DMS114 treated with DMSO at 0.1 percent for 48 hours (cell line): ENCODE results near the gene FAAP20.

Source experiments
- DNase-seq: peaks from one replicate; lab custom pipeline; 2025; ENCODE audit not compliant: unreplicated experiment; lab: John Stamatoyannopoulos, UW

The FAAP20 gene

GRCh38 chr1:2197707-2198165 lies 3.2 kb upstream of the FAAP20 start:
- DNase-seq: no peak

GRCh38 chr1:2196901-2197638 lies 2.5 kb upstream of the FAAP20 start:
- DNase-seq: no peak

GRCh38 chr1:2195785-2196184 lies 1.2 kb upstream of the FAAP20 start:
- DNase-seq: no peak

GRCh38 chr1:2194898-2195673 lies 514 bp upstream of the FAAP20 start:
- peak; percentile 47 for DNase-seq

- DNase-seq: no peak
Measured at GRCh38 chr1:2193514-2194281, 874 bp downstream of the FAAP20 start.

GRCh38 chr1:2192031-2192995 lies 2.3 kb downstream of the FAAP20 start:
- no peak for DNase-seq

- DNase-seq: no peak
Measured at GRCh38 chr1:2190491-2190976, 4.0 kb downstream of the FAAP20 start.

- peak; percentile 32 for DNase-seq
Measured at GRCh38 chr1:2189459-2190425, 4.8 kb downstream of the FAAP20 start.

- no peak for DNase-seq
Measured at GRCh38 chr1:2188336-2188735, 6.2 kb downstream of the FAAP20 start.

GRCh38 chr1:2187619-2188018 lies 7.0 kb downstream of the FAAP20 start:
- no peak for DNase-seq

GRCh38 chr1:2186901-2187300 lies 7.7 kb downstream of the FAAP20 start:
- no peak for DNase-seq

- DNase-seq: no peak
Measured at GRCh38 chr1:2185880-2186855, 8.4 kb downstream of the FAAP20 start.

GRCh38 chr1:2184934-2185333 lies 9.6 kb downstream of the FAAP20 start:
- no peak for DNase-seq

- no peak for DNase-seq
Measured at GRCh38 chr1:2184531-2184930, 10.0 kb downstream of the FAAP20 start.

GRCh38 chr1:2183937-2184334 lies 10.6 kb downstream of the FAAP20 start:
- no peak for DNase-seq

GRCh38 chr1:2182376-2182775 lies 12.2 kb downstream of the FAAP20 start:
- no peak for DNase-seq

GRCh38 chr1:2181752-2182151 lies 12.8 kb downstream of the FAAP20 start:
- DNase-seq: no peak

GRCh38 chr1:2181271-2181670 lies 13.3 kb downstream of the FAAP20 start:
- DNase-seq: no peak
